GM13977 (cell line): ENCODE results near the gene BMP6.

Source experiments
- DNase-seq: peaks from one replicate; pipeline ENCODE4 v3.0.0; 2012; ENCODE audit warnings: low spot score
- CTCF ChIP-seq: IDR thresholded peaks from 2 replicates; pipeline ENCODE4 v1.5.1; 2012; ENCODE audit warnings: mild to moderate bottlenecking, control low read depth; ENCODE audit not compliant: insufficient read depth; ENCODE audit errors: extremely low read depth, missing control alignments
- in situ Hi-C: fragments of 300-500 bp; cut with MboI; formaldehyde crosslinking; loops from one replicate; pipeline ENCODE4 v1.12.0; 2022; ENCODE audit warnings: low sequenced_read_pairs, low pct_unique_long_range_greater_than_20kb, mixed read lengths, inconsistent platforms; ENCODE audit not compliant: unreplicated experiment

The BMP6 gene

GRCh38 chr6:7879043-7879442 lies 153.1 kb downstream of the BMP6 start:
- TF ChIP-seq CTCF = no peak
- DNase-seq = no peak
- in situ Hi-C loops = no loop called here

GRCh38 chr6:7879579-7879978 lies 153.7 kb downstream of the BMP6 start:
- in situ Hi-C loops = no loop called here
- no peak for DNase-seq
- no peak for TF ChIP-seq CTCF

GRCh38 chr6:7879980-7880717 lies 154.2 kb downstream of the BMP6 start:
- no peak for TF ChIP-seq CTCF
- no peak for DNase-seq
- in situ Hi-C loops = no loop called here

- in situ Hi-C loops = no loop called here
- no peak for DNase-seq
Measured at GRCh38 chr6:7880718-7881107, 154.8 kb downstream of the BMP6 start.

GRCh38 chr6:7881765-7882500 lies 156.0 kb downstream of the BMP6 start:
- TF ChIP-seq CTCF = no peak
- in situ Hi-C loops = no loop called here
- DNase-seq = no peak

More at GRCh38 chr6:7880718-7881107, 154.8 kb downstream of the BMP6 start:
- TF ChIP-seq CTCF = no peak

- in situ Hi-C loops = no loop called here
- no peak for DNase-seq
- TF ChIP-seq CTCF = no peak
Measured at GRCh38 chr6:7882505-7883257, 156.8 kb downstream of the BMP6 start.
